ENCODE measurements around the gene RBM15.

The RBM15 gene

GRCh38 chr1:110338886-110339406 is at the start of gene RBM15:
Gene RBM15 (plus strand): TSS chr1:110339377. CDS start chr1:110339406, 29 bp downstream.
- DNase-seq (ENCODE audit: low read depth in 2 of 2): peak; percentile 93 to 98

GRCh38 chr1:110291241-110292030 is 47.7 kb upstream of the RBM15 start:
- no peak for DNase-seq (ENCODE audit: low read depth in 2 of 2)

- DNase-seq (ENCODE audit: low read depth in 2 of 2): no peak
These were observed 47.0 kb upstream of the RBM15 start for GRCh38 chr1:110292031-110292741.

GRCh38 chr1:110293601-110294104 is 45.5 kb upstream of the RBM15 start:
- no peak for DNase-seq (ENCODE audit: low read depth in 2 of 2)

- DNase-seq (ENCODE audit: low read depth in 2 of 2): no peak
These were observed 44.9 kb upstream of the RBM15 start for GRCh38 chr1:110294308-110294707.

GRCh38 chr1:110298991-110299390 is 40.2 kb upstream of the RBM15 start:
- DNase-seq (ENCODE audit: low read depth in 2 of 2): no peak

- no peak for DNase-seq (ENCODE audit: low read depth in 2 of 2)
These were observed 38.6 kb upstream of the RBM15 start for GRCh38 chr1:110300412-110301085.

GRCh38 chr1:110302836-110303235 is 36.3 kb upstream of the RBM15 start:
- DNase-seq (ENCODE audit: low read depth in 2 of 2): no peak

- no peak for DNase-seq (ENCODE audit: low read depth in 2 of 2)
These were observed 33.2 kb upstream of the RBM15 start for GRCh38 chr1:110305900-110306420.

GRCh38 chr1:110307239-110307974 is 31.8 kb upstream of the RBM15 start:
- DNase-seq (ENCODE audit: low read depth in 2 of 2): no peak

GRCh38 chr1:110308247-110308646 is 30.9 kb upstream of the RBM15 start:
- DNase-seq (ENCODE audit: low read depth in 2 of 2): no peak

- DNase-seq (ENCODE audit: low read depth in 2 of 2): no peak
These were observed 30.0 kb upstream of the RBM15 start for GRCh38 chr1:110309139-110309538.

- no peak for DNase-seq (ENCODE audit: low read depth in 2 of 2)
These were observed 29.4 kb upstream of the RBM15 start for GRCh38 chr1:110309767-110310166.

GRCh38 chr1:110310300-110310699 is 28.9 kb upstream of the RBM15 start:
- no peak for DNase-seq (ENCODE audit: low read depth in 2 of 2)

GRCh38 chr1:110312188-110313121 is 26.7 kb upstream of the RBM15 start:
- peak; percentile 37 to 42 for DNase-seq (ENCODE audit: low read depth in 2 of 2)

GRCh38 chr1:110316735-110317134 is 22.4 kb upstream of the RBM15 start:
- DNase-seq (ENCODE audit: low read depth in 2 of 2): no peak

GRCh38 chr1:110318046-110318445 is 21.1 kb upstream of the RBM15 start:
- DNase-seq (ENCODE audit: low read depth in 2 of 2): no peak

GRCh38 chr1:110319332-110320167 is 19.6 kb upstream of the RBM15 start:
- DNase-seq (ENCODE audit: low read depth in 2 of 2): no peak

GRCh38 chr1:110320168-110320518 is 19.0 kb upstream of the RBM15 start:
- no peak for DNase-seq (ENCODE audit: low read depth in 2 of 2)
